ENCODE measurements around the gene NR0B2. TPM values are rescaled to one million over a fixed set of nuclear protein-coding genes. Genes with fewer than 3 reads are reported as not detected.

NR0B2 gene
- total RNA-seq, 1 experiment from 2014 or later, result not detected

DNA sequence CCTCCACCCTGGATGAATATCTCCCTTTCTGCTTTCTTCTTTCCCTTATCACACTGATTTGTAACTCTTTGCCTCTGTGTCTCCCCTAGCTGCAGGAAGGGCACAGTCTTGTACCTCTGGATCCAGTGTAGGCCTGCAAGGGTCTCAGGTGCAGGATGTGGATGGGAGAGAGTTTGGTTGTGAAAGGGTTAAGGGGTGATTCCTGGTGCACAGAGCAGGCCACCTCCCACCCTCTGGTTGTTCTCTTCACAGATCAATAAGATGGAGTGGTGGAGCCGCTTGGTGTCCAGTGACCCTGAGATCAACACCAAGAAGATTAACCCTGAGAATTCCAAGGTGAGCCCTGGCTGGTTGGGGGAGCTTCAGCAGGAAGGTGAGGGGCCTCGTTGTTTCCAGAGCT, 31.4 kb upstream of the NR0B2 start:
- no peak overlapping the region for H3K9ac ChIP-seq (ENCODE audit: low read length)
- H3K4me3 ChIP-seq (ENCODE audit: low read length), result no peak overlapping the region
- H3K4me2 ChIP-seq (ENCODE audit: low read depth, low read length, poor library complexity, severe bottlenecking), result no peak overlapping the region
- H4K20me1 ChIP-seq (ENCODE audit: insufficient read depth, low read depth, low read length), result no peaks in the 10 kb centered on the region
- no peaks in the 10 kb centered on the region for H3K9me2 ChIP-seq (replicated peaks; ENCODE audit: insufficient read depth, low read length)
- H3K36me3 ChIP-seq (ENCODE audit: insufficient read depth, low read length), result peaks cover 20% of the 10 kb centered on the region; the same call in 1 of the 2 replicates
- no peaks in the 10 kb centered on the region for H3K79me2 ChIP-seq (ENCODE audit: low read length)
- no peak overlapping the region for H3K27ac ChIP-seq (ENCODE audit: low read length)
- H2AFZ ChIP-seq (ENCODE audit: low read length), result no peak overlapping the region
- DNase-seq, result no peak
- H3K4me1 ChIP-seq (ENCODE audit: low read length), result peaks cover 13% of the 10 kb centered on the region
- H3K27me3 ChIP-seq (ENCODE audit: low read length), result no peaks in the 10 kb centered on the region
- no peaks in the 10 kb centered on the region for H3K9me3 ChIP-seq (ENCODE audit: low read length)

DNA sequence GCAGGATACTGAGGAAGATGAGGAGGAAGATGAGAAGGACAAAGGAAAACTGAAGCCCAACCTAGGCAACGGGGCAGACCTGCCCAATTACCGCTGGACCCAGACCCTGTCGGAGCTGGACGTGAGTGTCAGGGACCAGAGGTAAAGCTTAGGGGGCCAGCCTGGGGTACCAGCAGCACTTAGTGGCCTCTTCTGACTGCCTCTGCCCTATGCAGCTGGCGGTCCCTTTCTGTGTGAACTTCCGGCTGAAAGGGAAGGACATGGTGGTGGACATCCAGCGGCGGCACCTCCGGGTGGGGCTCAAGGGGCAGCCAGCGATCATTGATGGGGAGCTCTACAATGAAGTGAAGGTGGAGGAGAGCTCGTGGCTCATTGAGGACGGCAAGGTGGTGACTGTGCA, 28.9 kb upstream of the NR0B2 start:
- H4K20me1 ChIP-seq (ENCODE audit: insufficient read depth, low read depth, low read length), result peaks cover 8% of the 10 kb centered on the region; the same call in 1 of the 2 replicates
- no peak overlapping the region for H3K4me2 ChIP-seq (ENCODE audit: low read depth, low read length, poor library complexity, severe bottlenecking)
- peaks cover 26% of the 10 kb centered on the region; the same call in 1 of the 2 replicates for H3K36me3 ChIP-seq (ENCODE audit: insufficient read depth, low read length)
- no peaks in the 10 kb centered on the region for H3K4me1 ChIP-seq (ENCODE audit: low read length)
- H3K27me3 ChIP-seq (ENCODE audit: low read length), result no peaks in the 10 kb centered on the region
- H3K9me2 ChIP-seq (replicated peaks; ENCODE audit: insufficient read depth, low read length), result no peaks in the 10 kb centered on the region
- H3K79me2 ChIP-seq (ENCODE audit: low read length), result peaks cover 11% of the 10 kb centered on the region
- H2AFZ ChIP-seq (ENCODE audit: low read length), result no peak overlapping the region
- H3K4me3 ChIP-seq (ENCODE audit: low read length), result no peak overlapping the region
- DNase-seq, result no peak
- H3K27ac ChIP-seq (ENCODE audit: low read length), result no peak overlapping the region
- no peak overlapping the region for H3K9ac ChIP-seq (ENCODE audit: low read length)
- H3K9me3 ChIP-seq (ENCODE audit: low read length), result no peaks in the 10 kb centered on the region

DNA sequence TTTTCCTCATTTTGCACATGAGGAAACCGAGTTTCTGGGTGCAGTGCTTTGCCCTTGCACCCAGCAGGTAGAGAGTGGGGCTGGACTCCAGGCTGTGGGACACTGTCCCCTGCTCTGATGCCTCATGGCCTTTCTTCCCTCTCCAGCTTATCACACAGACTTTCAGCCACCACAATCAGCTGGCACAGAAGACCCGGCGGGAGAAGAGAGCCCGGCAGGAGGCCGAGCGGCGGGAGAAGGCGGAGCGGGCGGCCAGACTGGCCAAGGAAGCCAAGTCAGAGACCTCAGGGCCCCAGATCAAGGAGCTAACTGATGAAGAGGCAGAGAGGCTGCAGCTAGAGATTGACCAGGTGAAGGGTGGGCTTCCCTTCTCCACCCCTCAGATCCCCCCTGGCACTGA, 27.5 kb upstream of the NR0B2 start:
- Histone ChIP-seq H3K9ac (ENCODE audit: low read length) (no peak overlapping the region), H3K4me2 (ENCODE audit: low read depth, low read length, poor library complexity, severe bottlenecking) (no peak overlapping the region), H3K4me1 (ENCODE audit: low read length) (no peaks in the 10 kb centered on the region), H3K9me3 (ENCODE audit: low read length) (no peaks in the 10 kb centered on the region), H3K27ac (ENCODE audit: low read length) (no peak overlapping the region), H3K36me3 (ENCODE audit: insufficient read depth, low read length) (peaks cover 32% of the 10 kb centered on the region; the same call in 1 of the 2 replicates), H3K27me3 (ENCODE audit: low read length) (no peaks in the 10 kb centered on the region), H3K79me2 (ENCODE audit: low read length) (peaks cover 16% of the 10 kb centered on the region), H3K9me2 (replicated peaks; ENCODE audit: insufficient read depth, low read length) (no peaks in the 10 kb centered on the region), H4K20me1 (ENCODE audit: insufficient read depth, low read depth, low read length) (peaks cover 8% of the 10 kb centered on the region; the same call in 1 of the 2 replicates), H2AFZ (ENCODE audit: low read length) (no peak overlapping the region), H3K4me3 (ENCODE audit: low read length) (no peak overlapping the region)
- DNase-seq, result no peak

DNA sequence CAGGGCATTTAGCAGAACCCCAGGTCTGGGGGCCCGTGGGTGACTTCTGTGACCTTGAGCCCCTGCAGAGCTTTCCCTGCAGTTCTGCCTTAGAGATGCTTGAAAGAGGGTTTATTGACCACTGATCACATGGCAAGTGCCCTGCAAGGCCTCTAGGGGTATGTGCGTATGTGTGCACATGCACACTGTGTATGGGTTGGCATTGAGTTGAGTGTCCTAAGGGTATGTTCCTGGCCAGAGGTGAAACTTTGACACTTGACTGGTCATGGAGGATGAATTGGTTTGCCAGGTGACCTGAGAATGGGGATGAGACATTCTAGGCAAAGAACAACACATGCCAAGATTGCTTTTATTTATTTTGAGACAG, 24.9 kb upstream of the NR0B2 start:
- no peak overlapping the region for H3K4me2 ChIP-seq (ENCODE audit: low read depth, low read length, poor library complexity, severe bottlenecking)
- no peak overlapping the region for H3K4me3 ChIP-seq (ENCODE audit: low read length)
- no peaks in the 10 kb centered on the region for H3K9me2 ChIP-seq (replicated peaks; ENCODE audit: insufficient read depth, low read length)
- peaks cover 32% of the 10 kb centered on the region for H3K36me3 ChIP-seq (ENCODE audit: insufficient read depth, low read length)
- no peaks in the 10 kb centered on the region for H3K27me3 ChIP-seq (ENCODE audit: low read length)
- no peak for DNase-seq
- H3K9ac ChIP-seq (ENCODE audit: low read length), result no peak overlapping the region
- H3K79me2 ChIP-seq (ENCODE audit: low read length), result peaks cover 29% of the 10 kb centered on the region
- no peak overlapping the region for H2AFZ ChIP-seq (ENCODE audit: low read length)
- no peaks in the 10 kb centered on the region for H3K9me3 ChIP-seq (ENCODE audit: low read length)
- no peak overlapping the region for H3K27ac ChIP-seq (ENCODE audit: low read length)
- H4K20me1 ChIP-seq (ENCODE audit: insufficient read depth, low read depth, low read length), result peaks cover 8% of the 10 kb centered on the region; the same call in 1 of the 2 replicates
- no peaks in the 10 kb centered on the region for H3K4me1 ChIP-seq (ENCODE audit: low read length)

DNA sequence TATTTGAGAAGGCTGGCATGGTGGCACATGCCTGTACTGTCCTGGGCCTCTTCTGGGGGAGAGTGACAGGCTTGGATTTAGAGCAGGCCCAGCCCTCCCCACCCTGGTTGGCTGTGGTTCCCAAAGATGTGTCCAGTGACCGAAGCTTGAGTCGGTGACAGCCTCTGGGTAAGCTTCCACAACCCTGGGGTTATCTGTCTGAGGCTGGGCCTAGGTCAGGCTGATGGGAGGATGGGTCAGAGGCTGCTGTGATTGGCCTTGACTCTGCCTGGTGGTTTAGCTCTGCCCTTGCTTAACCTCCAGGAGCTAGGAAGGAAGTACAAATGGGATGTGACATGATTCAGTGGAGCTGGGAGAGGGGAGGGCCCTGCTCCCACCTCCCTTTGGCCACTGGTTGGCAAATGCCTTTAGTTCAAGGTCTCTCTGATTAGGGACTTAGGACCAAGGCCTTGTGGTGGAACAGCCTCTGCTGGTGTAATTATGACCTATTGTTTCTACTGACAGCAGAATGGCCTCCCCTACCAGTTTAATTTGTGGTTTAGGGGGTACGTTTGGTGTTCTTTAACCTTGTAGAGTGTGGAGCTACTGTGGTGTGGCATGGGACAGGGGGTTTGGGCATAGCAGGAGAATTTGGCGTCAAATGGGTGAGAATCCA, 24.4 kb upstream of the NR0B2 start:
- Histone ChIP-seq H3K9ac (ENCODE audit: low read length) (no peak overlapping the region), H3K27ac (ENCODE audit: low read length) (no peak overlapping the region), H3K79me2 (ENCODE audit: low read length) (peaks cover 32% of the 10 kb centered on the region), H3K9me2 (replicated peaks; ENCODE audit: insufficient read depth, low read length) (no peaks in the 10 kb centered on the region), H3K36me3 (ENCODE audit: insufficient read depth, low read length) (peaks cover 28% of the 10 kb centered on the region), H3K27me3 (ENCODE audit: low read length) (no peaks in the 10 kb centered on the region), H4K20me1 (ENCODE audit: insufficient read depth, low read depth, low read length) (peaks cover 8% of the 10 kb centered on the region; the same call in 1 of the 2 replicates), H3K4me3 (ENCODE audit: low read length) (no peak overlapping the region), H3K9me3 (ENCODE audit: low read length) (no peaks in the 10 kb centered on the region), H3K4me2 (ENCODE audit: low read depth, low read length, poor library complexity, severe bottlenecking) (no peak overlapping the region), H2AFZ (ENCODE audit: low read length) (no peak overlapping the region), H3K4me1 (ENCODE audit: low read length) (no peaks in the 10 kb centered on the region)
- DNase-seq, result no peak

DNA sequence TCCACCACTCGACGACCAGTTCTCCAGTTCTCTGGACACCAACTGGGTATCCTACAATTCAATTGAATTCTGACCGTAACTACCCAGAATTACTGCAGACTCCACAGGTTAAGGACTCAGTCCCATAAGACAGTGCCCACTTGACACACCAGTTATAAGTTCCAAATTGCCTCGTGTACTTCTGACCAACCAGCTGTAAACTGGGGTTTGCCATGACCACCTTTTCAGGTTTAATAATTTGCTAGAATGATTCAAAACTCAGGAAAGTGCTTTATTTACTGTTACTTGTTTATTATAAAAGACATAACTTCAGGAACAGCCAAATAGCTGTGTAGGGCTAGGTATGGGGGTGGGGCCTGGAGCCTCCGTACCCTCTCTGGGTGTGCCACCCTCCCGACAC, 23.0 kb upstream of the NR0B2 start:
- no peak for DNase-seq
- H3K9me2 ChIP-seq (replicated peaks; ENCODE audit: insufficient read depth, low read length), result no peaks in the 10 kb centered on the region
- peaks cover 8% of the 10 kb centered on the region; the same call in 1 of the 2 replicates for H4K20me1 ChIP-seq (ENCODE audit: insufficient read depth, low read depth, low read length)
- peaks cover 43% of the 10 kb centered on the region for H3K79me2 ChIP-seq (ENCODE audit: low read length)
- no peak overlapping the region for H3K4me2 ChIP-seq (ENCODE audit: low read depth, low read length, poor library complexity, severe bottlenecking)
- no peak overlapping the region for H2AFZ ChIP-seq (ENCODE audit: low read length)
- H3K9me3 ChIP-seq (ENCODE audit: low read length), result no peaks in the 10 kb centered on the region
- H3K36me3 ChIP-seq (ENCODE audit: insufficient read depth, low read length), result peaks cover 28% of the 10 kb centered on the region
- H3K4me1 ChIP-seq (ENCODE audit: low read length), result peaks cover 3% of the 10 kb centered on the region; the same call in 1 of the 2 replicates
- no peak overlapping the region for H3K4me3 ChIP-seq (ENCODE audit: low read length)
- no peak overlapping the region for H3K9ac ChIP-seq (ENCODE audit: low read length)
- H3K27ac ChIP-seq (ENCODE audit: low read length), result no peak overlapping the region
- H3K27me3 ChIP-seq (ENCODE audit: low read length), result no peaks in the 10 kb centered on the region

DNA sequence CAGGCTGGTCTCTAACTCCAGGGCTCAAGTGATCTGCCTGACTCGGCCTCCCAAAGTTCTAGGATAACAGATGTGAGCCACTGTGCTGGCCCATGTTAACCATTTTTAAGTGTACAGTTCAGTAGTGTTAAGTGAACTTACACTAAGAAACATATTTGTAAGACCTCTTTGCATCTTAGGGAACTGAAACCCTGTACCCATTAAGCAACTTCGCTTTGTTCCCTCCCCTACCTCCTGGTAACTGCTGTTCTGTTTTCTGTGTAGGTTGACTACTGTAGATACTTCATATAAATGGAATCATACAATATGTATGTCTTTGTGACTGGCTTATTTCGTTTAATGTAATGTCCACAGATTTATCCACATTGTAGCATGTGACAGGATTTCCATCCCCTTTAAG, 18.8 kb upstream of the NR0B2 start:
- no peak overlapping the region for H3K27ac ChIP-seq (ENCODE audit: low read length)
- no peaks in the 10 kb centered on the region for H3K9me3 ChIP-seq (ENCODE audit: low read length)
- H3K9ac ChIP-seq (ENCODE audit: low read length), result no peak overlapping the region
- no peak overlapping the region for H2AFZ ChIP-seq (ENCODE audit: low read length)
- peak; percentile 76 for DNase-seq
- H3K4me3 ChIP-seq (ENCODE audit: low read length), result no peak overlapping the region
- H3K79me2 ChIP-seq (ENCODE audit: low read length), result peaks cover 59% of the 10 kb centered on the region
- no peak overlapping the region for H3K4me2 ChIP-seq (ENCODE audit: low read depth, low read length, poor library complexity, severe bottlenecking)
- H3K9me2 ChIP-seq (replicated peaks; ENCODE audit: insufficient read depth, low read length), result no peaks in the 10 kb centered on the region
- peaks cover 3% of the 10 kb centered on the region; the same call in 1 of the 2 replicates for H3K4me1 ChIP-seq (ENCODE audit: low read length)
- no peaks in the 10 kb centered on the region for H3K27me3 ChIP-seq (ENCODE audit: low read length)
- no peaks in the 10 kb centered on the region for H4K20me1 ChIP-seq (ENCODE audit: insufficient read depth, low read depth, low read length)
- peaks cover 42% of the 10 kb centered on the region for H3K36me3 ChIP-seq (ENCODE audit: insufficient read depth, low read length)

DNA sequence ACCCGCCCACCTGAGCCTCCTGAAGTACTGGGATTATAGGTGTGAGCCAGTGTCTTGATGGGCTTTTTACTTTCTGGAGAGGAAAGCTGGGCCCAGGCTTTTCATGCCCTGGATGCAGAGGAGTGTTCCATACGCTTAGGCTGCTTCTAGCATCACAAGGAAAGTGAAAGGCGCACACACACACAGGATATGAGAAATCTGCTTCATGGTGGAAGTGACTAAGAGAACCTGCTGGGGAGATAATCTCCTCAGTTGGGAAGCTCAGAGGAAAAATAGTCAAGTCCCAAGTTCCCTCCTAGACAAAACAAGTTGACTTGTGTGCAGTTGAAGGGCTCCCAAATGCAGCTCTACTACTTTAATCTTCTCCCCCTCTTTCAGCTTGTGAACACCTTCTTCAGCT, 9.9 kb upstream of the NR0B2 start:
- Histone ChIP-seq H3K79me2 (ENCODE audit: low read length) (peaks cover 55% of the 10 kb centered on the region), H3K9ac (ENCODE audit: low read length) (no peak overlapping the region), H3K4me2 (ENCODE audit: low read depth, low read length, poor library complexity, severe bottlenecking) (no peak overlapping the region)

More for the DNA sequence above, 9.9 kb upstream of the NR0B2 start:
- no peaks in the 10 kb centered on the region for H3K9me3 ChIP-seq (ENCODE audit: low read length)
- H3K9me2 ChIP-seq (replicated peaks; ENCODE audit: insufficient read depth, low read length), result no peaks in the 10 kb centered on the region
- no peak overlapping the region for H2AFZ ChIP-seq (ENCODE audit: low read length)
- DNase-seq, result no peak
- no peak overlapping the region for H3K4me3 ChIP-seq (ENCODE audit: low read length)
- H3K27ac ChIP-seq (ENCODE audit: low read length), result no peak overlapping the region
- peaks cover 37% of the 10 kb centered on the region for H3K36me3 ChIP-seq (ENCODE audit: insufficient read depth, low read length)
- H3K4me1 ChIP-seq (ENCODE audit: low read length), result peaks cover 25% of the 10 kb centered on the region
- H4K20me1 ChIP-seq (ENCODE audit: insufficient read depth, low read depth, low read length), result peaks cover 24% of the 10 kb centered on the region
- H3K27me3 ChIP-seq (ENCODE audit: low read length), result no peaks in the 10 kb centered on the region
